IMR-90 (cell line): ENCODE results near the gene CHMP3. TPM values are rescaled to one million over a fixed set of nuclear protein-coding genes. Genes with fewer than 3 reads are reported as not detected.

ENCODE experiments used
- ATAC-seq: fragments of 200-7000 bp; cut with Tn5 transposase; 2 replicates; pipeline ENCODE4 v1.9.1; 2020; ENCODE audit warnings: low read depth, mild to moderate bottlenecking, moderate library complexity
- BruUV-seq: library from RNA; stranded (reverse); fragments of 400-500 nt; replicated peaks from 2 replicates; lab custom pipeline; 2021; lab: Mats Ljungman, UMichigan
- CTCF ChIA-PET: fragments of 300-600 bp; formaldehyde crosslinking; extraction: SDS; loops from one replicate; lab custom pipeline; 2021; ENCODE audit warnings: antibody characterized with exemption; lab: Yijun Ruan, JAX
- POLR2A ChIA-PET: fragments of 300-600 bp; sonication (Branson Sonifier 250); formaldehyde crosslinking; loops from one replicate; lab custom pipeline; 2022; ENCODE audit warnings: antibody characterized with exemption; ENCODE audit not compliant: unreplicated experiment; lab: Charles Lee
- DNase-seq: peaks from one replicate; pipeline ENCODE4 v3.0.0; 2013
- H2AFZ ChIP-seq: replicated peaks from 2 replicates; pipeline ENCODE3; 2013; ENCODE audit warnings: low read length, mild to moderate bottlenecking; ENCODE audit not compliant: poor library complexity
- H2AK5ac ChIP-seq: 2 replicates; pipeline ENCODE4 v1.6.1; 2013; ENCODE audit warnings: low read depth, low read length, inconsistent platforms
- H2AK9ac ChIP-seq: replicated peaks from 2 replicates; pipeline ENCODE3; 2013; ENCODE audit warnings: mild to moderate bottlenecking, low read depth, low read length, moderate library complexity; ENCODE audit not compliant: poor library complexity
- H2BK120ac ChIP-seq: 2 replicates; pipeline ENCODE4 v1.6.1; 2013; ENCODE audit warnings: low read depth, low read length, inconsistent platforms
- H2BK15ac ChIP-seq: 3 replicates; pipeline ENCODE4 v1.6.1; 2013; ENCODE audit warnings: low read depth, low read length, inconsistent platforms
- H2BK20ac ChIP-seq: 2 replicates; pipeline ENCODE4 v1.6.1; 2013; ENCODE audit warnings: low read depth, mild to moderate bottlenecking, inconsistent platforms, low read length, moderate library complexity
- H2BK5ac ChIP-seq: 2 replicates; pipeline ENCODE4 v1.6.1; 2013; ENCODE audit warnings: mild to moderate bottlenecking, low read depth, low read length, inconsistent platforms; ENCODE audit not compliant: poor library complexity, severe bottlenecking
- H3K14ac ChIP-seq: replicated peaks from 2 replicates; pipeline ENCODE4 v1.6.1; 2013; ENCODE audit warnings: low read depth, low read length, inconsistent platforms
- H3K18ac ChIP-seq: 2 replicates; pipeline ENCODE4 v1.6.1; 2013; ENCODE audit warnings: low read depth, low read length, control low read depth
- H3K23ac ChIP-seq: 2 replicates; pipeline ENCODE4 v1.6.1; 2013; ENCODE audit warnings: low read depth, low read length, inconsistent platforms
- H3K27ac ChIP-seq: 2 replicates; pipeline ENCODE4 v1.5.1; 2013; ENCODE audit warnings: mild to moderate bottlenecking, control low read depth, low read length; ENCODE audit not compliant: insufficient read depth
- H3K27me3 ChIP-seq: 2 replicates; pipeline ENCODE4 v1.6.1; 2013; ENCODE audit warnings: low read length; ENCODE audit not compliant: control insufficient read depth, insufficient read depth
- H3K36me3 ChIP-seq: 2 replicates; pipeline ENCODE4 v1.6.1; 2013; ENCODE audit warnings: low read length, mixed read lengths; ENCODE audit not compliant: control insufficient read depth, insufficient read depth
- H3K4ac ChIP-seq: 2 replicates; pipeline ENCODE4 v1.6.1; 2013; ENCODE audit warnings: low read depth, low read length, inconsistent platforms
- H3K4me1 ChIP-seq: 2 replicates; pipeline ENCODE4 v1.6.1; 2013; ENCODE audit warnings: low read length, mixed read lengths; ENCODE audit not compliant: control insufficient read depth, insufficient read depth
- H3K4me2 ChIP-seq: 2 replicates; pipeline ENCODE4 v1.6.1; 2013; ENCODE audit warnings: low read depth, mild to moderate bottlenecking, control low read depth, low read length, moderate library complexity
- H3K4me3 ChIP-seq: 2 replicates; pipeline ENCODE4 v1.5.1; 2013; ENCODE audit warnings: low read depth, mild to moderate bottlenecking, control low read depth, low read length, moderate library complexity; ENCODE audit not compliant: insufficient read depth
- H3K56ac ChIP-seq: 2 replicates; pipeline ENCODE4 v1.6.1; 2013; ENCODE audit warnings: low read length, inconsistent platforms; ENCODE audit not compliant: insufficient read depth; ENCODE audit errors: extremely low read depth
- H3K79me1 ChIP-seq, 2 experiments: 2 replicates each; pipeline ENCODE4 v1.6.1; 2013; ENCODE audit warnings: low read length in 2 of 2, inconsistent platforms in 1 of 2, low read depth in 1 of 2
- H3K9ac ChIP-seq: 2 replicates; pipeline ENCODE4 v1.6.1; 2013; ENCODE audit warnings: low read depth, low read length, control low read depth
- H3K9me1 ChIP-seq: 2 replicates; pipeline ENCODE4 v1.6.1; 2013; ENCODE audit warnings: low read length, inconsistent platforms; ENCODE audit not compliant: insufficient read depth
- H3K9me3 ChIP-seq: 2 replicates; pipeline ENCODE4 v1.6.1; 2013; ENCODE audit warnings: low read length; ENCODE audit not compliant: control insufficient read depth, insufficient read depth
- H4K20me1 ChIP-seq: 2 replicates; pipeline ENCODE4 v1.6.1; 2013; ENCODE audit warnings: low read length, inconsistent platforms; ENCODE audit not compliant: insufficient read depth
- H4K5ac ChIP-seq: 2 replicates; pipeline ENCODE4 v1.6.1; 2013; ENCODE audit warnings: mild to moderate bottlenecking, low read depth, low read length, control low read depth
- H4K8ac ChIP-seq, 2 experiments: 2 replicates each; pipeline ENCODE4 v1.6.1; 2013; ENCODE audit warnings: low read depth in 2 of 2, low read length in 2 of 2, control low read depth in 1 of 2, inconsistent platforms in 1 of 2
- H4K91ac ChIP-seq: 2 replicates; pipeline ENCODE4 v1.6.1; 2013; ENCODE audit warnings: low read depth, low read length, inconsistent platforms; ENCODE audit not compliant: insufficient read depth
- BHLHE40 ChIP-seq: fragments of 150-350 bp; IDR thresholded peaks from 2 replicates; pipeline ENCODE4 v1.6.1; 2016; ENCODE audit warnings: mild to moderate bottlenecking, low read depth, low read length
- CEBPB ChIP-seq: IDR thresholded peaks from 2 replicates; pipeline ENCODE4 v1.6.1; 2012; ENCODE audit warnings: low read depth, low read length, improper control_type of control experiment
- CHD1 ChIP-seq: IDR thresholded peaks from 2 replicates; pipeline ENCODE4 v1.6.1; 2012; ENCODE audit warnings: low read depth, low read length, improper control_type of control experiment
- CTCF ChIP-seq: conservative IDR thresholded peaks from 2 replicates; pipeline ENCODE4 v1.5.1; 2012; ENCODE audit warnings: mild to moderate bottlenecking, low read depth, low read length, improper control_type of control experiment
- ELK1 ChIP-seq: fragments of 150-350 bp; IDR thresholded peaks from 2 replicates; pipeline ENCODE4 v1.6.1; 2016; ENCODE audit warnings: low read depth, mild to moderate bottlenecking, low read length, moderate library complexity, borderline replicate concordance
- FOS ChIP-seq: fragments of 150-350 bp; IDR thresholded peaks from 2 replicates; pipeline ENCODE4 v1.6.1; 2016; ENCODE audit warnings: low read depth, low read length
- MAFK ChIP-seq: IDR thresholded peaks from 2 replicates; pipeline ENCODE4 v1.6.1; 2012; ENCODE audit warnings: low read depth, low read length, improper control_type of control experiment
- MAZ ChIP-seq: IDR thresholded peaks from 2 replicates; pipeline ENCODE4 v1.6.1; 2012; ENCODE audit warnings: low read depth, mild to moderate bottlenecking, low read length, improper control_type of control experiment, moderate library complexity, borderline replicate concordance
- MXI1 ChIP-seq: IDR thresholded peaks from 2 replicates; pipeline ENCODE4 v1.6.1; 2012; ENCODE audit warnings: low read depth, mild to moderate bottlenecking, low read length, moderate library complexity, borderline replicate concordance
- NFE2L2 ChIP-seq: fragments of 150-350 bp; IDR thresholded peaks from 2 replicates; pipeline ENCODE4 v1.6.1; 2016; ENCODE audit warnings: low read depth, mild to moderate bottlenecking, low read length
- POLR2A ChIP-seq: IDR thresholded peaks from 2 replicates; pipeline ENCODE4 v1.6.1; 2012; ENCODE audit warnings: mild to moderate bottlenecking, low read depth, low read length
- RAD21 ChIP-seq: IDR thresholded peaks from 2 replicates; pipeline ENCODE4 v1.6.1; 2012; ENCODE audit warnings: low read length, improper control_type of control experiment
- RCOR1 ChIP-seq: IDR thresholded peaks from 2 replicates; pipeline ENCODE4 v1.6.1; 2012; ENCODE audit warnings: mild to moderate bottlenecking, low read length, improper control_type of control experiment; ENCODE audit not compliant: insufficient replicate concordance
- RFX5 ChIP-seq: IDR thresholded peaks from 2 replicates; pipeline ENCODE4 v1.8.0; 2012; ENCODE audit warnings: low read depth, mild to moderate bottlenecking, low read length, moderate library complexity
- SMC3 ChIP-seq: fragments of 150-350 bp; IDR thresholded peaks from 2 replicates; pipeline ENCODE4 v1.6.1; 2016; ENCODE audit warnings: low read depth, mild to moderate bottlenecking, antibody characterized with exemption, low read length, moderate library complexity
- USF2 ChIP-seq: fragments of 150-350 bp; IDR thresholded peaks from 2 replicates; pipeline ENCODE4 v1.6.1; 2017; ENCODE audit warnings: mild to moderate bottlenecking, antibody characterized with exemption, low read length, low read depth
- WGBS, 2 experiments: methylation state at CpG; one replicate each; pipeline versions ENCODE4 v1.1.5 to v1.1.7; 2013; ENCODE audit warnings: missing lambda C conversion rate in 2 of 2; ENCODE audit not compliant: insufficient read length in 1 of 2; ENCODE audit errors: extremely low coverage in 2 of 2; 5-methylcytosine and 5-hydroxymethylcytosine counted together
- dilution Hi-C: fragments of 300-500 bp; cut with HindIII; formaldehyde crosslinking; loops from one replicate; pipeline ENCODE4 v1.14.3; 2018; ENCODE audit warnings: low sequenced_read_pairs; ENCODE audit not compliant: unreplicated experiment
- in situ Hi-C: fragments of 300-500 bp; cut with MboI; formaldehyde crosslinking; loops from 3 replicates; pipeline ENCODE4 v1.14.3; 2019; ENCODE audit warnings: low sequenced_read_pairs, inconsistent platforms, mixed read lengths
- intact Hi-C: fragments of 100-400 bp; cut with micrococcal nuclease; formaldehyde crosslinking; loops from 2 replicates; pipeline ENCODE4 v1.10.0; 2022
- polyA plus RNA-seq, 3 experiments: library from polyadenylated mRNA; depleted of rRNA; stranded (reverse); fragments of >200 nt; gene quantifications; 2 replicates each; pipeline ENCODE4 v1.2.3, GENCODE V29; 2012; ENCODE audit warnings: low replicate concordance in 1 of 3
- total RNA-seq: library from RNA; depleted of rRNA; stranded (reverse); fragments of >200 nt; gene quantifications from 2 replicates; pipeline ENCODE4 v1.2.3, GENCODE V29; 2012

Gene CHMP3
- total and polyA plus RNA-seq, 2 of the 4 experiments (the other 2 are of a cell fraction) = 38.4 to 84.6 TPM

GRCh38 chr2:86563650-86564061, 413 bp upstream of the CHMP3 start:
- Histone ChIP-seq H3K27me3 (no peaks in the 10 kb centered on the region), H2BK120ac (peak overlapping the region; percentile 86), H3K4me3 (peak overlapping the region; percentile 81), H3K56ac (0 out of 2 replicates have a peak overlapping the region, but pooled peaks have one; percentile 7), H4K5ac (peak overlapping the region; percentile 81), H2BK20ac (peak overlapping the region; percentile 65), H3K4me2 (peak overlapping the region; percentile 42), H3K36me3 (no peaks in the 10 kb centered on the region), H3K14ac (peak overlapping the region; percentile 81), H2AFZ (peak overlapping the region; percentile 99), H3K27ac (peak overlapping the region; percentile 16), H3K4me1 (peaks cover 2% of the 10 kb centered on the region), H2BK15ac (peak overlapping the region; percentile 64; the same call in 2 of the 3 replicates), H3K23ac (peak overlapping the region; percentile 91), H3K79me1 (peaks cover 10 to 26% of the 10 kb centered on the region in 2 experiments; a peak in 3 of 4 replicates), H4K8ac (peak overlapping the region; percentile 98 to 99), H3K9me1 (no peaks in the 10 kb centered on the region; the same call in 1 of the 2 replicates), H3K9ac (peak overlapping the region; percentile 1; the same call in 1 of the 2 replicates), H3K18ac (peak overlapping the region; percentile 48), H2BK5ac (peak overlapping the region; percentile 78), H4K20me1 (no peaks in the 10 kb centered on the region), H2AK9ac (peak overlapping the region; percentile 97), H2AK5ac (peak overlapping the region; percentile 65), H3K9me3 (no peaks in the 10 kb centered on the region), H3K4ac (peak overlapping the region; percentile 91), H4K91ac (peak overlapping the region; percentile 76)
- in situ Hi-C loops (loop anchor here (10.0 kb wide), 1 partner anchor 61 kb away; the partner anchor contains the start of gene RNF103), intact Hi-C loops (loop anchor here (2.0 kb wide), 2 partner anchors 57 to 123 kb away; partner anchors contain the start of gene KDM3A), dilution Hi-C loops (no loop called here)
- ChIA-PET CTCF (no interaction called here), POLR2A (no interaction called here)
- DNase-seq (no peak), ATAC-seq (no peak)
- no TSS peak for BruUV-seq
- 64% methylated on average over 8 of the region's 13 CpGs; no CpG with 5 or more reads in 1 of the 2 experiments for WGBS, 2 experiments
- TF ChIP-seq USF2 (no peak), RCOR1 (no peak), CHD1 (no peak), NFE2L2 (no peak), RAD21 (no peak), FOS (no peak), POLR2A (no peak), SMC3 (no peak), BHLHE40 (no peak), MXI1 (no peak), CTCF (no peak), CEBPB (no peak), ELK1 (no peak), MAFK (no peak), RFX5 (no peak), MAZ (no peak)
